IPS DF 19.7 (cell line): ENCODE results near the gene KLF16.
"Not testable (repeated sequence)": the region's sequence is repeated elsewhere in the genome, so short reads cannot be mapped to it uniquely, and the experiment has no call there.

Experiments
- DNase-seq: peaks from one replicate; pipeline ENCODE4 v3.0.0-alpha.2; 2013; ENCODE audit warnings: low read depth, low spot score

KLF16 gene

GRCh38 chr19:1884291-1884718 is 20.9 kb upstream of the KLF16 start:
- DNase-seq = no peak

GRCh38 chr19:1883784-1884183 is 20.4 kb upstream of the KLF16 start:
- no peak for DNase-seq

GRCh38 chr19:1882786-1883692 is 19.7 kb upstream of the KLF16 start:
- no peak for DNase-seq

GRCh38 chr19:1882089-1882785 is 18.9 kb upstream of the KLF16 start:
- DNase-seq = no peak

GRCh38 chr19:1881393-1882088 is 18.2 kb upstream of the KLF16 start:
- not testable (repeated sequence) for DNase-seq

- no peak for DNase-seq
Measured at GRCh38 chr19:1880611-1881392, 17.4 kb upstream of the KLF16 start.

GRCh38 chr19:1879982-1880381 is 16.6 kb upstream of the KLF16 start:
- DNase-seq = not testable (repeated sequence)

GRCh38 chr19:1878583-1878982 is 15.2 kb upstream of the KLF16 start:
- DNase-seq = not testable (repeated sequence)

GRCh38 chr19:1877280-1877660 is 13.9 kb upstream of the KLF16 start:
- DNase-seq = not testable (repeated sequence)

- not testable (repeated sequence) for DNase-seq
Measured at GRCh38 chr19:1876496-1877279, 13.3 kb upstream of the KLF16 start.

- no peak for DNase-seq
Measured at GRCh38 chr19:1875646-1876495, 12.5 kb upstream of the KLF16 start.

- DNase-seq = not testable (repeated sequence)
Measured at GRCh38 chr19:1875265-1875645, 11.9 kb upstream of the KLF16 start.

- no peak for DNase-seq
Measured at GRCh38 chr19:1874554-1875185, 11.3 kb upstream of the KLF16 start.

- DNase-seq = no peak
Measured at GRCh38 chr19:1873524-1874473, 10.4 kb upstream of the KLF16 start.

GRCh38 chr19:1872807-1873523 is 9.6 kb upstream of the KLF16 start:
- no peak for DNase-seq

- DNase-seq = no peak
Measured at GRCh38 chr19:1871630-1872029, 8.3 kb upstream of the KLF16 start.

- no peak for DNase-seq
Measured at GRCh38 chr19:1871140-1871597, 7.8 kb upstream of the KLF16 start.
